GM13976 (cell line): ENCODE measurements around the gene GIMAP7.
"Not testable (repeated sequence)": the region's sequence is repeated elsewhere in the genome, so short reads cannot be mapped to it uniquely, and the experiment has no call there.

Source experiments
- DNase-seq: peaks from one replicate; pipeline ENCODE4 v3.0.0; 2012; ENCODE audit warnings: low spot score
- in situ Hi-C: fragments of 300-500 bp; cut with MboI; formaldehyde crosslinking; loops from one replicate; pipeline ENCODE4 v1.12.0; 2022; ENCODE audit warnings: low sequenced_read_pairs, mixed read lengths, inconsistent platforms; ENCODE audit not compliant: unreplicated experiment
- TF ChIP-seq, protein P1 (sequence below): IDR thresholded peaks from 2 replicates; pipeline ENCODE4 v1.5.1; 2012; ENCODE audit warnings: borderline replicate concordance, mild to moderate bottlenecking; ENCODE audit not compliant: insufficient read depth; ENCODE audit errors: extremely low read depth, missing control alignments, control extremely low read depth

GIMAP7 gene

DNA sequence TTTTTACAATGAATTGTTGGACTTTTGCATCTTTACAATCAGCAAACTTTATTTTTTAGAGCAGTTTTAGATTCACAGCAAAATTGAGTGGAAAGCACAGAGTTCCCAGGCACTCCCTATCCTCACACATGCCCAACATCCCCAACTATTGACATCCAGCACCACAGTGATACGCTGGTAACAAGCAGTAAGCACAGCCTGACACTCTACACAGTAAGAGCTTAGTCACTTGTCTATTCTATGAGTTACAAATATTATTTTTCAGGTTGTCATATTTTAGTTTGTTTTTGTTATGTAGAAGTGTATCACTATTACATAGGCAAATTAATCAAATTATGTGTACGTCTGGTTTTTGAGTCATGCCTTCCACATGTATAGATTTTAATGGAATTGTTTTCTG is 27.0 kb upstream of the GIMAP7 start:
- TF ChIP-seq, protein P1, sequence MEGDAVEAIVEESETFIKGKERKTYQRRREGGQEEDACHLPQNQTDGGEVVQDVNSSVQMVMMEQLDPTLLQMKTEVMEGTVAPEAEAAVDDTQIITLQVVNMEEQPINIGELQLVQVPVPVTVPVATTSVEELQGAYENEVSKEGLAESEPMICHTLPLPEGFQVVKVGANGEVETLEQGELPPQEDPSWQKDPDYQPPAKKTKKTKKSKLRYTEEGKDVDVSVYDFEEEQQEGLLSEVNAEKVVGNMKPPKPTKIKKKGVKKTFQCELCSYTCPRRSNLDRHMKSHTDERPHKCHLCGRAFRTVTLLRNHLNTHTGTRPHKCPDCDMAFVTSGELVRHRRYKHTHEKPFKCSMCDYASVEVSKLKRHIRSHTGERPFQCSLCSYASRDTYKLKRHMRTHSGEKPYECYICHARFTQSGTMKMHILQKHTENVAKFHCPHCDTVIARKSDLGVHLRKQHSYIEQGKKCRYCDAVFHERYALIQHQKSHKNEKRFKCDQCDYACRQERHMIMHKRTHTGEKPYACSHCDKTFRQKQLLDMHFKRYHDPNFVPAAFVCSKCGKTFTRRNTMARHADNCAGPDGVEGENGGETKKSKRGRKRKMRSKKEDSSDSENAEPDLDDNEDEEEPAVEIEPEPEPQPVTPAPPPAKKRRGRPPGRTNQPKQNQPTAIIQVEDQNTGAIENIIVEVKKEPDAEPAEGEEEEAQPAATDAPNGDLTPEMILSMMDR, result no peak
- in situ Hi-C loops, result no loop called here
- no peak for DNase-seq

DNA sequence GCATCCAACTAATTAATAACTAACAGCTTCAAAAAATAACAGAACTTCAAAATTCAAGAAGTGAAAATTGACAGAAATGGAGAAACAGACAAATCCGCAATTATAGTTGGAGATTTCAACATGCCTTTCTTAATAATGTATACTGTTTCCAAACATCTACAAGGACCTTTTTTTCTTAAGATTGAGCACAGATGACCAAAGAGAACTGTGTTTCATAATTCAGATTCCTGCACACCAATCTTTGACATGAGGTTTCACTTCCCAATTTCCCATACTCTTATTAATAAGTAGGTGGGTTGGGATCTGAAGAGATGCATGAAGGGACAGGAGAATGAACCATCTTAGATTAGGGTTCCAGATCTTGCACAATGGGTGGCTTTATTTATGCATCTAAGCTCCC is 24.9 kb upstream of the GIMAP7 start:
- in situ Hi-C loops, result no loop called here
- DNase-seq, result no peak
- TF ChIP-seq, protein P1, result no peak

DNA sequence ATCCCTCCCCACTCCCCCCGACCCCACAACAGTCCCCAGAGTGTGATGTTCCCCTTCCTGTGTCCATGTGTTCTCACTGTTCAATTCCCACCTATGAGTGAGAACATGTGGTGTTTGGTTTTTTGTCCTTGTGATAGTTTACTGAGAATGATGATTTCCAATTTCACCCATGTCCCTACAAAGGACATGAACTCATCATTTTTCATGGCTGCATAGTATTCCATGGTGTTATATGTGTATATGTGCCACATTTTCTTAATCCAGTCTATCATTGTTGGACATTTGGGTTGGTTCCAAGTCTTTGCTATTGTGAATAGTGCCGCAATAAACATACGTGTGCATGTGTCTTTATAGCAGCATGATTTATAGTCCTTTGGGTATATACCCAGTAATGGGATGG is 21.2 kb upstream of the GIMAP7 start:
- DNase-seq, in situ Hi-C loops: not testable (repeated sequence)

- in situ Hi-C loops, result no loop called here
- DNase-seq, result no peak
- TF ChIP-seq, protein P1, result no peak
Measured at GRCh38 chr7:150502519-150502918, 12.2 kb upstream of the GIMAP7 start.

DNA sequence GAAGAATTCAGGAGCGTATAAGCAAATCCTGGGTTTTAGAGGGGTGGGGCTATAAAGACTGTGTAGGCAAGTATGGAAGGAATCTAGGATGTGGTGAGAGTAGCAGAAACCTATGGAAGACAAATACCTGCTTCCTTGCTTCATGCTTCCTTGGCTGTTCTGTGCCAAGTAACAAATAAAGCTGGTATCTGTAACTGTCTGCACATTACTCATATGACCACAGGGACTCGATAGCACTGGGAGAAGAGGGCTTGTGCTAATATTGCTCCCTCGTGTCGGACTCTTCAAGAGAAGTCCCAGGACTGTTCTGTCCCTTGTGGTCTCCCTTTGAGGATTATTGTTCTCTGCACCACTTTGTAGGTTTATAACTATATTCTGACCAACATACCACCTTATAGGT is 11.5 kb upstream of the GIMAP7 start:
- in situ Hi-C loops, result no loop called here
- DNase-seq, result no peak
- TF ChIP-seq, protein P1, result no peak

DNA sequence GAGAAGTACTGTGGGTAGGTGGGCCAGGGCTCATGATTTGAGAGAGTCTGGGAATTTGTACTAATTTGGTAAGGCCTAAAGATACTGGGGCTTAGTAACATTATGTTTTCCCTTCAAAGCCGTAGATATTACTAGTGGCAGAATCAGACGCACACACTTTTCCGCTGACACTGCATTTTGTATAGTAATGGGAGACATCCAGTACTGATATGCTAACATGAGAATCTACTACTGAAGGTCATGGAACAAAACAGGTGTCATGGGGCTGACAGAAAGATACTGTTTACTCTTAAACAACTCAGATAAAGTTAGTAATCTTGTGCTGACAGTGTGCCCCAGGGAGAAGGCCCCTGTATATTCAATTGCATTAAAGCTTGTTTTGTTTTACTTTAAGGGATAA is 11.1 kb upstream of the GIMAP7 start:
- no peak for DNase-seq
- TF ChIP-seq, protein P1, result no peak
- in situ Hi-C loops, result no loop called here

GRCh38 chr7:150507947-150508602 is 6.6 kb upstream of the GIMAP7 start:
- DNase-seq, result no peak
- TF ChIP-seq, protein P1, result no peak
- in situ Hi-C loops, result no loop called here
